BE2C (cell line): ENCODE measurements around the gene G6PC2.

Experiments
- DNase-seq: peaks from one replicate; pipeline ENCODE4 v3.0.0-alpha.2; 2020
- H3K27me3 ChIP-seq: fragments of 250-450 bp; sonication (Bioruptor Pico); 2 replicates; pipeline ENCODE4 v1.5.1; 2020; ENCODE audit warnings: mild to moderate bottlenecking
- H3K36me3 ChIP-seq: fragments of 250-450 bp; sonication (Bioruptor Pico); 2 replicates; pipeline ENCODE4 v1.5.1; 2020; ENCODE audit warnings: mild to moderate bottlenecking
- H3K4me1 ChIP-seq: fragments of 250-450 bp; sonication (Bioruptor Pico); 2 replicates; pipeline ENCODE4 v1.5.1; 2020
- H3K4me3 ChIP-seq: 2 replicates; pipeline ENCODE4 v1.5.1; 2011; ENCODE audit warnings: low read depth, low read length
- H3K9me3 ChIP-seq: fragments of 250-450 bp; sonication (Bioruptor Pico); 2 replicates; pipeline ENCODE4 v1.5.1; 2020
- CTCF ChIP-seq: IDR thresholded peaks from 2 replicates; pipeline ENCODE4 v1.5.1; 2012; ENCODE audit warnings: mild to moderate bottlenecking, low read depth, low read length

The G6PC2 gene

GRCh38 chr2:168912901-168913369 is 11.8 kb downstream of the G6PC2 start:
- H3K27me3 ChIP-seq, result no peaks in the 10 kb centered on the region
- peak; percentile 58 for DNase-seq
- peak overlapping the region; percentile 55 for H3K4me3 ChIP-seq
- no peak for TF ChIP-seq CTCF
- H3K9me3 ChIP-seq, result no peaks in the 10 kb centered on the region
- H3K4me1 ChIP-seq, result no peaks in the 10 kb centered on the region
- H3K36me3 ChIP-seq, result no peaks in the 10 kb centered on the region

GRCh38 chr2:168913495-168913894 is 12.4 kb downstream of the G6PC2 start:
- Histone ChIP-seq H3K9me3 (no peaks in the 10 kb centered on the region), H3K4me1 (no peaks in the 10 kb centered on the region), H3K4me3 (no peak overlapping the region), H3K36me3 (no peaks in the 10 kb centered on the region), H3K27me3 (no peaks in the 10 kb centered on the region)
- no peak for TF ChIP-seq CTCF
- DNase-seq, result no peak

- no peaks in the 10 kb centered on the region for H3K9me3 ChIP-seq
- TF ChIP-seq CTCF, result no peak
- H3K27me3 ChIP-seq, result no peaks in the 10 kb centered on the region
- no peak overlapping the region for H3K4me3 ChIP-seq
- no peaks in the 10 kb centered on the region for H3K4me1 ChIP-seq
- no peak for DNase-seq
- no peaks in the 10 kb centered on the region for H3K36me3 ChIP-seq
Observed at GRCh38 chr2:168915441-168916330, 14.6 kb downstream of the G6PC2 start.

GRCh38 chr2:168916331-168916675 is 15.2 kb downstream of the G6PC2 start:
- Histone ChIP-seq H3K36me3 (no peaks in the 10 kb centered on the region), H3K4me3 (no peak overlapping the region), H3K4me1 (no peaks in the 10 kb centered on the region), H3K27me3 (no peaks in the 10 kb centered on the region), H3K9me3 (no peaks in the 10 kb centered on the region)
- TF ChIP-seq CTCF, result no peak
- DNase-seq, result no peak

- H3K4me3 ChIP-seq, result no peak overlapping the region
- H3K9me3 ChIP-seq, result no peaks in the 10 kb centered on the region
- no peaks in the 10 kb centered on the region for H3K27me3 ChIP-seq
- H3K4me1 ChIP-seq, result no peaks in the 10 kb centered on the region
- TF ChIP-seq CTCF, result peak; percentile 35
- H3K36me3 ChIP-seq, result no peaks in the 10 kb centered on the region
- DNase-seq, result no peak
Observed at GRCh38 chr2:168920504-168921157, 19.5 kb downstream of the G6PC2 start.
